ENCODE measurements around the gene FMN1.

The FMN1 gene

GRCh38 chr15:33152502-33153109 is 41.9 kb downstream of the FMN1 start:
- no peak for DNase-seq

DNA sequence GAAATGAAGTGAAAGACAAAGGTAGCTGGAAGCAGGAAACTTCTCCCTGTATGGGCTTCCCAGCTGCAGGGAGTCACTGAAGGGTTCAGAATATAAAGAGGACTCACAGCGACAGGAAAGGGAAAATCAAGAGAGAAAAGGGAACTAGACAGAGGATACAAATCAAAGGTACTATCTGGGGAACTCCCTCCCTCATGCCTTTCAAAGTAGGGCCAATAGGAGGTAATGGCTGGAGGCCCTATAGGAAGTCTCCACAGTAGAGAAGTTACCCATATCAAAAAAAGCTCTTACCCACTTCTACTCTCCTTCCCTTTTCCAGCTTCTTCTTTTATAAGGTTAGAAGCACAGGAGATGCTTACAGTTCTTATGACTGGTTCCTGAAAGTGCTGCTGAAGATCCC is 43.5 kb downstream of the FMN1 start:
- DNase-seq, result no peak

- DNase-seq, result no peak
These were observed 44.0 kb downstream of the FMN1 start for GRCh38 chr15:33150431-33150941.

GRCh38 chr15:33149919-33150318 is 44.6 kb downstream of the FMN1 start:
- DNase-seq, result no peak

- no peak for DNase-seq
These were observed 46.3 kb downstream of the FMN1 start for GRCh38 chr15:33148129-33148751.

GRCh38 chr15:33146051-33146450 is 48.5 kb downstream of the FMN1 start:
- no peak for DNase-seq

DNA sequence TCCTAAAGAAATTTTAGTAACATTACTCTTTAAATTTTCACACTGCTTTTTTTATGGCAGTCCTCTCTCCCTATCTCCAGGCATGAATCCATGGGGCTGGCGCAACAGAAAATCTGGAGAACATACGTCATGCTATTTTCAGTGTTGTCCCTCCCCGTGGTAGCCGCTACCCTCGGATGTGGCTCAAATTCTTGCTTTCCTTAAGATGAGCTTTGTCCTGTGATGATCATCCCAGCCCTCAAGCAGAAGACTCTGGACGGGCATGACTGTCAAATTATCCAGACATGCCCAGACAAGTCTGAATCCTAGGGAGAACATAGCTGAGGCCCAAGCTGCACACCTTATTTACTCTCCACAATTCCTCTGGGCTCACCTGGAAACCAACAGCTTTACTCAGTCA is 49.1 kb downstream of the FMN1 start:
- no peak for DNase-seq

- no peak for DNase-seq
These were observed 51.8 kb downstream of the FMN1 start for GRCh38 chr15:33142708-33143107.

GRCh38 chr15:33138000-33138399 is 56.5 kb downstream of the FMN1 start:
- no peak for DNase-seq

- no peak for DNase-seq
These were observed 57.4 kb downstream of the FMN1 start for GRCh38 chr15:33137101-33137500.

GRCh38 chr15:33136353-33136752 is 58.2 kb downstream of the FMN1 start:
- no peak for DNase-seq

DNA sequence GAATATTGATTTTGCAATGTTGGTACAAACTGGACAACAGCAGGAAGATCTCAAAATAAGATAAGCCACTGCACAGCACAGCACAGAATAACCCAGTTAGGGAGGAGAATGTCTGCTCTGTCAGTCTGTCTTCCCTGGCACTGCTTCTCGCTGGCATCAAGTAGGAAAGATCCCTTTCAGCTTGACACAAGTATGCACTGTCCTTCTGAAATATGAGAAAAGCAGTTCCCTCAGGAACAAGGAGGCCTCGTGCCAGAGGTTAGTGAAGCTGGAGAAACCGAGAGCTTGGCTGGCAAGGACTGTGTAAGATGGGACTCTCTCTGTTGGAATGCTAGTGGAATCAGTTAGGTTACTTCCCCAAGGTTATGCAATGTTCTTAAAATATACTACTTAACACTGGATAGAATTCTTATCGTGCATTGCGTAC is 59.1 kb downstream of the FMN1 start:
- DNase-seq, result no peak

- no peak for DNase-seq
These were observed 61.7 kb downstream of the FMN1 start for GRCh38 chr15:33132722-33133345.

DNA sequence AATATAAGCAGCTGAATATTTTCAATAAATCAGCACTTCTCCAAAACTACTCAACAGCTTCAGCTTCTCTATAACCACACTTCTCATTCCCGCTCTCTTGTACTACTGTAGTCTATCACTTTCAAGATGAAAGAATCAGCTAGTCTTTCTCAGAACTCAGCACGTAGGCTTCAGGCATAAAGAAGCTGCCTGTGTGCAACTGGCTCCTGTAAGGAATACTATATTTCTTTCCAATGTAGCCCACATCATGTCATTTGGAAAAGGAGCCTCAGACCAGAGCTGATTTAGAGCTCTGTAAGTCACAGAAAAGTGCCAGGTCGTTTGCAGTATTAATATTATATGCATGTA is 62.3 kb downstream of the FMN1 start:
- no peak for DNase-seq

DNA sequence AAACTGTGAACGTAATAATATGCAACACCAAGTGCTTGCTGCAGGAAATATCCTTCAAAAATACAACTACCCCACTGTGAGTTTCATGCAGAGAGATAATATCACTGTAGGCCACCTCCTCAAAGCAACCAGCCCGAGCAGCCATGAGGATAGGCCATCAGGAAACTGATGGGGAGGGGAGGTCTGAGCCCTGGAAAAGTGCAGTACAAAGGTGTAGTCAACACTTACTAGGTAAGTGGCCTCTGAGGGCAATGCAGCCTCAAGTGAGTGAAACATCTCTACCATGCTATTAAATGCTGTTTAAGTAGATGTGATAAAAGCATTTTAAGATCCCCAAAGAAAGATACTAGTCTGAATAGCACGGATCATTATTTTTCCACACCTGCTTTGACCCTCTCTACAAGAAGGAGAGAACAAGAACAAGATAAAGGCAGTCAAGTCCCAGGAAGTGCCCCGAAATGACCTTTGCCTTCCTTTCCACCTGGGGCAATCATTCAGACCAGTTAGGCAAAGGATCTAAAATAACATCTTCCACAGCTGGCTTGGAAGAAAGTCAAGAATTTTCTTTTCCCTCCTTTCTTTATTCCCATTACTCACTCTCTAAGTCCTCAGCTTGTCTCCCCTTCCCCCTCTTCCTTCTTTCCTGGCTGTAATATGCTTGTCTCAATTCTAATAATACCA is 62.8 kb downstream of the FMN1 start:
- no peak for DNase-seq

GRCh38 chr15:33126559-33127290 is 67.8 kb downstream of the FMN1 start:
- DNase-seq, result peak; percentile 54

DNA sequence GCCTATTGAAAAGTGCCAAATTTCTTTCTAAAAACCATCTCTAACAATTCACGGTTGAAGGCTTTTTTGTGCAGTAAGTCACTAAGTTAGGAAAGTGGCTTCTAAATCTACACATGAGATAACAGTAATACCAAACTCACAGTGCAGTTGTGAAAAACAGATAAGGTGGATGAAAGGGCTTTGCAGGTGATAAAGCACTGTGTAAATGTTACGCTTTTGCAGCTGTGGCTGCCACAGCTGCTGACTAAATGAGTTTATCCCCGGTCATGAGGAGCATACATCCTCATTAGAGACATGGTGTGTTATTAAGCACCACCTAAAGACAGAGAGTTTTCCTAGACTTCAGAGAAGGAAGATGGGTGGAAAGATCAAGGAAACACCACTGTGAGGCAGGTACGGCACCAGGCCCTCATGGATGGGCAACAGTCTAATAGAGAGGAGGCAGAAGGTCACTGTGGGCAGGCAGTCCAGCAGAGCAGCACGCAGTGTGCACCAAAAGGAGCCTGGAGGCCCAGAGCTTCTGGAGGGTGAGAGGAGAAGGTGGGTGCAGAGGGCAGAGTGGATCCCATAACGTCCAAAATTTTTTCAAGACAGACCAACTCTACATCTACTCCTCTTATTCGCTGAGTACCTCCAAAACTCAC is 68.5 kb downstream of the FMN1 start:
- no peak for DNase-seq

GRCh38 chr15:33124811-33125210 is 69.7 kb downstream of the FMN1 start:
- DNase-seq, result no peak

- DNase-seq, result no peak
These were observed 70.2 kb downstream of the FMN1 start for GRCh38 chr15:33124279-33124678.

DNA sequence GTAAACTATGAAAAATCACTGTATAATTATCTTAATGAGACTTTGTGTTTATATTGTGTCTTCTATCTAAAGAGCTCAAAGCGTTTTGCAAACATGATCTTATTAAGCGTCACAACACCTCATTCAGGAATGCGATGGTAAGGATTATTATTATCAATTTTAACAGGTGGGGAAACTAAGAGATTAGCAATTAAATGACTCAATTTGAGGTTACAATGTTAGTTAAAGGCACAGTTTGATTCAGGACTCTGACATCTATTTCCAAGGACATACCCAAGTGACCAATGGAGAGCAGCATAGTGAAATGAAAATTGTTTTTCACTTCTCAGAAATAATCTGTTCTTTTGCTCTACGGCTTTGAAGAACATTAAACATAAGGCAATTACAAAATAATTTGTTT is 74.6 kb downstream of the FMN1 start:
- DNase-seq, result no peak

GRCh38 chr15:33119273-33119672 is 75.2 kb downstream of the FMN1 start:
- no peak for DNase-seq

- no peak for DNase-seq
These were observed 78.3 kb downstream of the FMN1 start for GRCh38 chr15:33116198-33116597.

All from activated CD4-positive, alpha-beta T cell treated with anti-CD3 and anti-CD28 coated beads, Interleukin-2, amount 50 U/mL, for 1 hour (primary cell).